Neural cell (in vitro differentiated cells): ENCODE data around the gene PREX1.

Experiments
- CTCF ChIP-seq: fragments of 450-650 bp; IDR thresholded peaks from 2 replicates; pipeline ENCODE4 v1.5.1; 2014; ENCODE audit warnings: antibody characterized with exemption, mild to moderate bottlenecking, moderate library complexity; ENCODE audit not compliant: poor library complexity, severe bottlenecking
- EP300 ChIP-seq: fragments of 450-650 bp; conservative IDR thresholded peaks from 2 replicates; pipeline ENCODE4 v1.6.1; 2014; ENCODE audit warnings: antibody characterized with exemption, mild to moderate bottlenecking, moderate library complexity; ENCODE audit not compliant: poor library complexity, severe bottlenecking
- EZH2 ChIP-seq: fragments of 200-600, 300-800 bp; shearing (Covaris generic), sonication (generic); IDR thresholded peaks from 2 replicates; pipeline ENCODE4 v1.6.1; 2014; ENCODE audit warnings: antibody characterized with exemption, low read length, borderline replicate concordance, mild to moderate bottlenecking; ENCODE audit not compliant: insufficient read depth, poor library complexity, severe bottlenecking
- MXI1 ChIP-seq: fragments of 450-650 bp; conservative IDR thresholded peaks from 2 replicates; pipeline ENCODE4 v1.6.1; 2014; ENCODE audit warnings: antibody characterized with exemption, mild to moderate bottlenecking; ENCODE audit not compliant: poor library complexity, severe bottlenecking
- POLR2AphosphoS5 ChIP-seq: IDR thresholded peaks from 2 replicates; pipeline ENCODE4 v1.6.1; 2012
- RAD21 ChIP-seq: fragments of 450-650 bp; conservative IDR thresholded peaks from 2 replicates; pipeline ENCODE4 v1.6.1; 2014; ENCODE audit warnings: antibody characterized with exemption, mild to moderate bottlenecking, moderate library complexity
- SMC3 ChIP-seq: fragments of 450-650 bp; conservative IDR thresholded peaks from 2 replicates; pipeline ENCODE4 v1.6.1; 2014; ENCODE audit warnings: antibody characterized with exemption, mild to moderate bottlenecking, moderate library complexity; ENCODE audit not compliant: poor library complexity
- TAF1 ChIP-seq: IDR thresholded peaks from 2 replicates; pipeline ENCODE4 v1.6.1; 2012; ENCODE audit warnings: low read depth
- TF ChIP-seq, protein P1 (sequence below): IDR thresholded peaks from 2 replicates; pipeline ENCODE4 v1.6.1; 2012; ENCODE audit warnings: borderline replicate concordance

GRCh38 chr20:48585061-48585870 lies 242.5 kb downstream of the PREX1 start:
- TF ChIP-seq EZH2 (no peak), CTCF (no peak), POLR2AphosphoS5 (no peak), SMC3 (no peak), EP300 (no peak), MXI1 (no peak), TAF1 (no peak), RAD21 (no peak)
- TF ChIP-seq, protein P1, sequence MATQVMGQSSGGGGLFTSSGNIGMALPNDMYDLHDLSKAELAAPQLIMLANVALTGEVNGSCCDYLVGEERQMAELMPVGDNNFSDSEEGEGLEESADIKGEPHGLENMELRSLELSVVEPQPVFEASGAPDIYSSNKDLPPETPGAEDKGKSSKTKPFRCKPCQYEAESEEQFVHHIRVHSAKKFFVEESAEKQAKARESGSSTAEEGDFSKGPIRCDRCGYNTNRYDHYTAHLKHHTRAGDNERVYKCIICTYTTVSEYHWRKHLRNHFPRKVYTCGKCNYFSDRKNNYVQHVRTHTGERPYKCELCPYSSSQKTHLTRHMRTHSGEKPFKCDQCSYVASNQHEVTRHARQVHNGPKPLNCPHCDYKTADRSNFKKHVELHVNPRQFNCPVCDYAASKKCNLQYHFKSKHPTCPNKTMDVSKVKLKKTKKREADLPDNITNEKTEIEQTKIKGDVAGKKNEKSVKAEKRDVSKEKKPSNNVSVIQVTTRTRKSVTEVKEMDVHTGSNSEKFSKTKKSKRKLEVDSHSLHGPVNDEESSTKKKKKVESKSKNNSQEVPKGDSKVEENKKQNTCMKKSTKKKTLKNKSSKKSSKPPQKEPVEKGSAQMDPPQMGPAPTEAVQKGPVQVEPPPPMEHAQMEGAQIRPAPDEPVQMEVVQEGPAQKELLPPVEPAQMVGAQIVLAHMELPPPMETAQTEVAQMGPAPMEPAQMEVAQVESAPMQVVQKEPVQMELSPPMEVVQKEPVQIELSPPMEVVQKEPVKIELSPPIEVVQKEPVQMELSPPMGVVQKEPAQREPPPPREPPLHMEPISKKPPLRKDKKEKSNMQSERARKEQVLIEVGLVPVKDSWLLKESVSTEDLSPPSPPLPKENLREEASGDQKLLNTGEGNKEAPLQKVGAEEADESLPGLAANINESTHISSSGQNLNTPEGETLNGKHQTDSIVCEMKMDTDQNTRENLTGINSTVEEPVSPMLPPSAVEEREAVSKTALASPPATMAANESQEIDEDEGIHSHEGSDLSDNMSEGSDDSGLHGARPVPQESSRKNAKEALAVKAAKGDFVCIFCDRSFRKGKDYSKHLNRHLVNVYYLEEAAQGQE = no peak
